Esophagus muscularis mucosa (tissue), 4 donors: ENCODE measurements around the gene DOCK4.

Experiments
- CTCF ChIP-seq, 3 experiments: fragments of 200-600 bp in 2 of 3; fragments of 450-650 bp in 1 of 3; sonication (generic) in 2 of 3; IDR thresholded peaks; one replicate each; pipeline ENCODE4 v1.5.1; 2017 to 2019; ENCODE audit warnings: antibody characterized with exemption in 3 of 3, mild to moderate bottlenecking in 2 of 3, moderate library complexity in 1 of 3
- EP300 ChIP-seq: sonication (generic); formaldehyde crosslinking; IDR thresholded peaks from one replicate; pipeline ENCODE4 v1.6.1; 2017; ENCODE audit warnings: antibody characterized with exemption
- POLR2A ChIP-seq: fragments of 450-650 bp; IDR thresholded peaks from one replicate; pipeline ENCODE4 v1.6.1; 2017; ENCODE audit warnings: antibody characterized with exemption, moderate library complexity, mild to moderate bottlenecking, low read depth
- POLR2AphosphoS5 ChIP-seq, 2 donors: sonication (generic); formaldehyde crosslinking; IDR thresholded peaks; one replicate each; pipeline ENCODE4 v1.6.1; 2017; ENCODE audit warnings: antibody characterized with exemption in 2 of 2

GRCh38 chr7:111775206-111775605 is 431.0 kb downstream of the DOCK4 start:
- no peak for TF ChIP-seq CTCF (IDR thresholded peaks at IDR 0.05)
- TF ChIP-seq POLR2AphosphoS5 (IDR thresholded peaks at IDR 0.05), result no peak
- no peak for TF ChIP-seq EP300
- no peak for TF ChIP-seq POLR2A
